Measurements from ENCODE around the gene HECTD3.

Gene HECTD3

DNA sequence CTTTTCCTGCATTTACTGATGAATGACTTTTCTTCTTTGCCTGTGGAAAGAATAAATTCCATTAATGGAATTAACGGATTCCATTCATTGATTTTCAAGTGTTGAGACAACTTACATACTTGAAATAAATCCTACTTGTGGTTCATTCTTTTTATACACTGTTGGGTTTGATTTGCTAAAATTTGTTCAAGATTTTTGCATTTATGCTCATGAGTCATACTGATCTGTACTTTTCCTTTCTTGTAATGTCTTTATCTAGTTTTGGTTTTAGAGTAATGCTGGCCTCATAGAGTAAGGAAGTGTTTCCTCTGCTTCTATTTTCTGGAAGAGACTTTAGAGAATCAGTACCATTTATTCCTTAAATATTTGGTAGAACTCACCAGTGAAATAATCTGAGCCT, 15.3 kb upstream of the HECTD3 start:
- Mint-ChIP-seq H3K4me1 (ENCODE audit: low read depth) (peaks cover 8% of the 10 kb centered on the region), H3K27ac (no peak overlapping the region), H3K27me3 (ENCODE audit: low read depth) (peaks cover 5% of the 10 kb centered on the region), H3K36me3 (ENCODE audit: low read depth) (no peaks in the 10 kb centered on the region), H3K4me3 (no peak overlapping the region), H3K9me3 (no peaks in the 10 kb centered on the region)

DNA sequence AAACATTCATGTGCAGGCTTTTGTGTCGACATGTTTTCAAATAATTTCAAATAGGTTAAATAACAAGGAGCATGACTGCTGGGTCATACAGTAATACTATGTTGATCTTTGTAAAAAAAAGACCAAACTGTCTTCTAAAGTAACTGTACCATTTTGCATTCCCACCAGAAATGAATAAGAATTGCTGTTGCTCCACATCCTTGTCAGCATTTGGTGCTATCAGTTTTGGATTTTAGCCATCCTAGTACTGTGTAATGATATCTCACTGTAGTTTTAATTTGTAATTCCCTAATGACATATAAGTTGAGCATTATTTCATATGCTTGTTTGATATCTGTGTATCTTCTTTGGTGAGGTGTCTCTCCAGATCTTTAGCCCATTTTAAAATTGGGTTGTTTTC, 12.5 kb upstream of the HECTD3 start:
- Mint-ChIP-seq H3K36me3 (ENCODE audit: low read depth) (no peaks in the 10 kb centered on the region), H3K27me3 (ENCODE audit: low read depth) (peaks cover 5% of the 10 kb centered on the region), H3K9me3 (no peaks in the 10 kb centered on the region), H3K27ac (no peak overlapping the region), H3K4me1 (ENCODE audit: low read depth) (peaks cover 9% of the 10 kb centered on the region), H3K4me3 (no peak overlapping the region)

DNA sequence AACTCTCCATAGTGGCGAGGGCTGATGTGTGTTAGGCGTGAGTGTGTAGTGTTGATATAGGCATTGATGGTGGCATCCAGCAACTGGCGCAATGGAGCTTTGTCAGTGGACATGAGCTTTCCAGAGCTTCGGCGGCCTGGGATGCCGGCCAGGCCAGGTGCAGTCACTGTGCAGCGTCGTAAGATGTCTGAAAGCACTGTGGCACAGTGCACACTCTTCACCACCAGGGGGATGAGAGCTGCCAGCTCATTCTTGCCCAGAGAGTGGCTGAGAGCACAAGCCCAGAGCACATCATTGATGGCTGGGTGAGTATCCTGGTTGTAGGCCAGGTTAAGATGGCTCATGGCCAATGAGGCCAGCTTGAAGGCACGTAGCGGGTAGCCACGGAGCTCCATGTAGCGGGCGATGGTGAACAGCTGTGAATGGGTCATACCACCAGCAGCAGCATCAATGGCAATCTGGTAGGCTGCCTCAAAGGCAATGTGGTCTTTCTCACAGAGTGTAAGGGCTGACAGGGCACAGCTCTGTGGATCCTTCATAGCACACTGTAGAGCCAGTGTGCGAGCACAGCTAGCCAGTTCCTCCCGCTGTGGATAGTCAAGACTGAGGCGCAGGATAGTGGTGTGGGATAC, 7.6 kb upstream of the HECTD3 start:
- no peaks in the 10 kb centered on the region for H3K9me3 Mint-ChIP-seq
- peaks cover 6% of the 10 kb centered on the region for H3K36me3 Mint-ChIP-seq (ENCODE audit: low read depth)
- H3K4me1 Mint-ChIP-seq (ENCODE audit: low read depth) = peaks cover 11% of the 10 kb centered on the region
- no peaks in the 10 kb centered on the region for H3K27me3 Mint-ChIP-seq (ENCODE audit: low read depth)
- no peak overlapping the region for H3K27ac Mint-ChIP-seq
- no peak overlapping the region for H3K4me3 Mint-ChIP-seq

DNA sequence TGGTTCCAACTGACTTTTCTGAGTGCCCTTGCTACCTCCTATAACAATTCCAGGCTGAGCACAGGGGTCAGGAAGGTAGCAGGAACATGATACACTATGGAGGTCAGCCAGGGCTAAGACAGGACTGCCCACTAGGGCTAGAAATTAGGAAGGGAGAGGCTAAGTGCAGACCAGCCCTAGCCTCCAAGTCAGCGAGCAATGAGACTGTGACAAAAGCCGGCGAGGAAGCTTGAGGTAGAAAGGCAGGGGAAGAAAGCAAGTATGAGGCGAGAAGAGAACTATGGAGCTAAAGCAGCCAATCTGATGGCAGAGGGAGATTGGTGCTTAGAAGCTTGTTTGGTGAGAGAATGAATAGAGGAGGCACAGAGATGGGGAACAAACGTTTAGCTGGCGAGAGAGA, 5.6 kb upstream of the HECTD3 start:
- Mint-ChIP-seq H3K27me3 (ENCODE audit: low read depth) (no peaks in the 10 kb centered on the region), H3K27ac (no peak overlapping the region), H3K36me3 (ENCODE audit: low read depth) (peaks cover 6% of the 10 kb centered on the region), H3K9me3 (no peaks in the 10 kb centered on the region), H3K4me3 (no peak overlapping the region), H3K4me1 (ENCODE audit: low read depth) (peaks cover 18% of the 10 kb centered on the region)

DNA sequence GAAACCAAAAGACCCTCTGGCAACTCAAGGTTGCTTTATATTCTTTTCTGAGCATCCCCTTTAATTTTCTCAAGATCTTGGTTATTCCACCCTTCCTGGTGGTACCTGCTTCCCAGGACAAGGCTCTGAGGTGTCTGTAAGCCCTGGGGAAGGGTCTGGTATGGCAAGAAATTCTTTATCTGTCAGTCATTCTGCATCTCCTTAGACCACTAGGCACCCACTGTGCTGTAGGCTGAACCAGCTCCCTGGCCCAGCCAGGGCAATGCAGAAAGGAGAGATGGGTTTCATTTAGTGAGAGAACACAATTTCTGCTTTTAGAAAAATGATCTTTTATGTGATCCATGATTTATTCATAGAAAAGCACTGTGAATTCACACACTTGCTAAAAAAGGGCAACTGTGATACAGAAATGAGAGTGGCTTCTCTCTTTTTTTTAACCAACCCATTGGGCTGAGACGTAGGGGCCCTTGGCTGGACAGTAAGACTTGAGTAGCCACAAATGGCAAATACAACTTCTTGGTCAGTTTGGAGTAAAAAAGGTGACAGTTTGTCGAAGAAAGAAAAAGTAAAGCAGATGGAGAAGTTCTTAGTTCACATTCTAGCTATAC, 5.1 kb upstream of the HECTD3 start:
- Mint-ChIP-seq H3K27ac (no peak overlapping the region), H3K4me3 (no peak overlapping the region), H3K36me3 (ENCODE audit: low read depth) (peaks cover 6% of the 10 kb centered on the region), H3K27me3 (ENCODE audit: low read depth) (no peaks in the 10 kb centered on the region), H3K9me3 (no peaks in the 10 kb centered on the region), H3K4me1 (ENCODE audit: low read depth) (peaks cover 23% of the 10 kb centered on the region)

DNA sequence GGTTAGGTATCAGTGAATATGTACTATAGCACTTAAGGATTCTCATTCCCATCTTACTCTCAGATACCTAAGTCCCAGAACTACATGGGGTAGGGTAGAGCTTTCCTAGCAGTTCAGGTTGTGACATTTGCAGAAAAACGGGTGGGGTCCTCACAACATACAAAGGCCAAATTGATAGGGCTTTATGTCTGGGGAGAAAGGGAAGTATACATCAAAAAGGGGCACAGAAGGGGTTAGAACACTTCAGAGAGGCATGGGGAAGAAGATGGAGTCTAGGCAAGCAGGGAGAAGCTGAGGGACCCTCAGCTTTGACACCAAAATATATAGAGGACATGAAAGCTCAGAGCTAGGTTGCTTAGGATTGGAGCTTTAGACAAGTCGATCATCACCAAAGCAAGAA, 4.6 kb upstream of the HECTD3 start:
- Mint-ChIP-seq H3K36me3 (ENCODE audit: low read depth) (peaks cover 6% of the 10 kb centered on the region), H3K4me1 (ENCODE audit: low read depth) (peaks cover 23% of the 10 kb centered on the region), H3K9me3 (no peaks in the 10 kb centered on the region), H3K27me3 (ENCODE audit: low read depth) (no peaks in the 10 kb centered on the region), H3K27ac (no peak overlapping the region), H3K4me3 (no peak overlapping the region)

DNA sequence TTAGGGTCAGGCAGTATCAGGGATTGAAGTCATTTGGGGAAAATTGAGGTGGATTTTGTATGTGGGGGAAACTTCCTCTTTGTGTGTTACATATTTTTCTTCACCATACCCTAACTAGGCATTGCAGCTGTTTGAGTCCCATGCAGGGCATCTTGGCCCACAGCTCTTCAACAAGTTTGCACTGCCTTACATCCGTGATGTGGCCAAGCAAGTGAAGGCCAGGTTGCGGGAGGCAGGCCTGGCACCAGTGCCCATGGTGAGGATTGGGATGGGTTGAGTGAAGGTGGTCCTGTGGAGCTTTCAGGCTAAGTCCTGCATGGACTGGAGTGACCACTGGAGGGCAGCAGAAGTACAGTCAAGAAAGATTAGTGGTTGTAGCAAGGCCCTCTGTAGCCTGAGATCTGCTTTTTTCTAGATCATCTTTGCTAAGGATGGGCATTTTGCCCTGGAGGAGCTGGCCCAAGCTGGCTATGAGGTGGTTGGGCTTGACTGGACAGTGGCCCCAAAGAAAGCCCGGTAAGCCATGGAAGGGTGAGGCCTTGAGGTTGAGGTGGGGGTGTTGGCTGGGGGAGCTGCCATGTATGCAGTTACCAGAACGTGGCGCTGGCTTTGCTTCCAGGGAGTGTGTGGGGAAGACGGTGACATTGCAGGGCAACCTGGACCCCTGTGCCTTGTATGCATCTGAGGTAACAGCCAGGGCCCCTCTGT, 3.4 kb upstream of the HECTD3 start:
- Mint-ChIP-seq H3K9me3 (no peaks in the 10 kb centered on the region), H3K4me3 (peak overlapping the region; percentile 47), H3K27ac (peak overlapping the region; percentile 12), H3K36me3 (ENCODE audit: low read depth) (peaks cover 6% of the 10 kb centered on the region), H3K4me1 (ENCODE audit: low read depth) (peaks cover 32% of the 10 kb centered on the region), H3K27me3 (ENCODE audit: low read depth) (no peaks in the 10 kb centered on the region)

DNA sequence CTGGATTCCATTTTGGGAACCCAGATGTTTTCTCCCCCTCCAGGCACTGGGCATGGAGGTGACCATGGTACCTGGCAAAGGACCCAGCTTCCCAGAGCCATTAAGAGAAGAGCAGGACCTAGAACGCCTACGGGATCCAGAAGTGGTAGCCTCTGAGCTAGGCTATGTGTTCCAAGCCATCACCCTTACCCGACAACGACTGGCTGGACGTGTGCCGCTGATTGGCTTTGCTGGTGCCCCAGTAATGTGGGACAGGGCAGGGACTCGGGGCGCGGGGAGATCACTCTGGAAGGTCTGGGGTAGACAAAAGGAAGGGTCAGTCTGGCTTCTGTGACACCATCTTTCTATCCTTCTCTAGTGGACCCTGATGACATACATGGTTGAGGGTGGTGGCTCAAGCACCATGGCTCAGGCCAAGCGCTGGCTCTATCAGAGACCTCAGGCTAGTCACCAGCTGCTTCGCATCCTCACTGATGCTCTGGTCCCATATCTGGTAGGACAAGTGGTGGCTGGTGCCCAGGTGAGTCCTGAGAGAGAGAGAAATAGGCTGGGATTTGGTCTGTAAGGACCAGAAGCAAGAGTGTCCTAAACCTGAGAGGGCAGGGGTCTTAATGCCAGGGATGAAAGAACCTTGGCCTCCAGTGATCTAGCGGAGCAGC, 2.6 kb upstream of the HECTD3 start:
- H3K9me3 Mint-ChIP-seq = no peaks in the 10 kb centered on the region
- peak overlapping the region; percentile 80 for H3K4me3 Mint-ChIP-seq
- peaks cover 31% of the 10 kb centered on the region for H3K4me1 Mint-ChIP-seq (ENCODE audit: low read depth)
- H3K36me3 Mint-ChIP-seq (ENCODE audit: low read depth) = peaks cover 13% of the 10 kb centered on the region
- peak overlapping the region; percentile 12 for H3K27ac Mint-ChIP-seq
- no peaks in the 10 kb centered on the region for H3K27me3 Mint-ChIP-seq (ENCODE audit: low read depth)

DNA sequence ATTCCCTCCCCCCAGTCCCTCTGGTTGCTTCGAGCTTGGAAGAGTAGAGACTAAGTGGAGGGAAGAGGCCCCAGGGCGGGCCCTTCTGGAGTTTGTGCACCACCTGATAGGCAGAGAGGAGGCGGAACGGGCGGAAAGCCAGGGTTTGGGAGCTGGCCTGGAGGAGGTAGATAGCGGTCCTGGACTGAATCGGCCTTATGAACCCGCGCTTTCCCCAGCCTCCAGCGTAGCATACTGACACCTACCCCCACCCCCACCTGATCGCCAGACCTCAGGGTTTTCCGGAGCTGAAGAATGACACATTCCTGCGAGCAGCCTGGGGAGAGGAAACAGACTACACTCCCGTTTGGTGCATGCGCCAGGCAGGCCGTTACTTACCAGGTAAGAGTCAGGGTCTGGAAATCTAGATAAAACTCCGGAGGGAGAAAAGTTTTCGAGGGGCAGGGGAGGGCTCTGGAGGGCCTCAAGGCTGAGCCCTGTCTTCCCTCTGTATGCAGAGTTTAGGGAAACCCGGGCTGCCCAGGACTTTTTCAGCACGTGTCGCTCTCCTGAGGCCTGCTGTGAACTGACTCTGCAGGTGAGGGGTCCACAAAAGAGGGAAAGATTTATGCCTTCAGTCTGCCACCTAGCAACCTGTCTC, 1.6 kb upstream of the HECTD3 start:
- H3K4me1 Mint-ChIP-seq (ENCODE audit: low read depth) = peaks cover 28% of the 10 kb centered on the region
- H3K36me3 Mint-ChIP-seq (ENCODE audit: low read depth) = peaks cover 15% of the 10 kb centered on the region
- no peaks in the 10 kb centered on the region for H3K27me3 Mint-ChIP-seq (ENCODE audit: low read depth)
- H3K27ac Mint-ChIP-seq = peak overlapping the region; percentile 80
- peak overlapping the region; percentile 80 for H3K4me3 Mint-ChIP-seq
- H3K9me3 Mint-ChIP-seq = no peaks in the 10 kb centered on the region

DNA sequence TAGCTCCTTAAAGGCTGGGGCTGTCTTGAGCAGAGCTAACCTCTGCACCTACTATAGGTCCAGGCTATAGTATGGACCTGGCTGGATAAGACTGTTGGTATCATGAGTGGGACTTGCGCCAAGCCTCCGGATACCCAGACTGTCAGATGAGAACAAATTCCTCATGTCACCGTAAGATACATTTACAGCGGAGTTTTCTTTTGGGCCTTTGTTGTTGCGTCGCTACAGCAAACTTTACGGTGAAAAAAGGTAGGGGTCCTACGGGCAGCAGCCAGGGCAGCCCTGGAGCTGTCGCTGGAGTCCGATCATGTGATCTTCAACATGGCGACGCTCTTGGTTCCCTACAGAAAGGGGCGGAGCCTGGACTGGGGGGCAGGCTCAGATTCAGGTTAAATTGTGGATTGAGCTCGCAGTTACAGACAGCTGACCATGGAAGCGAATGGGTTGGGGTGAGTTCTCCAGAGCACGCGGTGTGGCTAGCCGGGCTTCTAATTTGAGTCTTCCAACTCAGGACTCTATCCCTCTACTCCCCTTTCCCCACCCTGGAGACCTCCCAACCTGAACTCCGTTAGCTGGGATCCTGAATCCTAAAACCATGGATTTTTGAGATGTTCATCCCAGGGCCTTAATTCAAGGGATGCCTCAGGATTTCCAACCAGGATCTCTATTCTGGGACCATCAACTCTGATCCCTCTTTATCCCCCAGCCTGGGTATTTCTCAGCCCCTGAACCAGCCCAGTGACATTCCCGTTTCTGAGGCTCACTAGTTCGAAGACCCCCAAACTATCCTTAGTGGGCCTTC, 914 bp upstream of the HECTD3 start, which contains the start of gene UROD:
Gene UROD (plus strand): TSS at position 418 of the 802 bp plus-strand sequence. CDS start 12 bp downstream, at position 430.
- peak within 1 kb of the TSS; percentile 80 for H3K27ac Mint-ChIP-seq
- peaks cover 18% of the 10 kb centered on the region for H3K36me3 Mint-ChIP-seq (ENCODE audit: low read depth)
- H3K27me3 Mint-ChIP-seq (ENCODE audit: low read depth) = no peaks in the 10 kb centered on the region
- peak within 1 kb of the TSS; percentile 80 for H3K4me3 Mint-ChIP-seq
- H3K9me3 Mint-ChIP-seq = no peaks in the 10 kb centered on the region
- peaks cover 28% of the 10 kb centered on the region for H3K4me1 Mint-ChIP-seq (ENCODE audit: low read depth)

DNA sequence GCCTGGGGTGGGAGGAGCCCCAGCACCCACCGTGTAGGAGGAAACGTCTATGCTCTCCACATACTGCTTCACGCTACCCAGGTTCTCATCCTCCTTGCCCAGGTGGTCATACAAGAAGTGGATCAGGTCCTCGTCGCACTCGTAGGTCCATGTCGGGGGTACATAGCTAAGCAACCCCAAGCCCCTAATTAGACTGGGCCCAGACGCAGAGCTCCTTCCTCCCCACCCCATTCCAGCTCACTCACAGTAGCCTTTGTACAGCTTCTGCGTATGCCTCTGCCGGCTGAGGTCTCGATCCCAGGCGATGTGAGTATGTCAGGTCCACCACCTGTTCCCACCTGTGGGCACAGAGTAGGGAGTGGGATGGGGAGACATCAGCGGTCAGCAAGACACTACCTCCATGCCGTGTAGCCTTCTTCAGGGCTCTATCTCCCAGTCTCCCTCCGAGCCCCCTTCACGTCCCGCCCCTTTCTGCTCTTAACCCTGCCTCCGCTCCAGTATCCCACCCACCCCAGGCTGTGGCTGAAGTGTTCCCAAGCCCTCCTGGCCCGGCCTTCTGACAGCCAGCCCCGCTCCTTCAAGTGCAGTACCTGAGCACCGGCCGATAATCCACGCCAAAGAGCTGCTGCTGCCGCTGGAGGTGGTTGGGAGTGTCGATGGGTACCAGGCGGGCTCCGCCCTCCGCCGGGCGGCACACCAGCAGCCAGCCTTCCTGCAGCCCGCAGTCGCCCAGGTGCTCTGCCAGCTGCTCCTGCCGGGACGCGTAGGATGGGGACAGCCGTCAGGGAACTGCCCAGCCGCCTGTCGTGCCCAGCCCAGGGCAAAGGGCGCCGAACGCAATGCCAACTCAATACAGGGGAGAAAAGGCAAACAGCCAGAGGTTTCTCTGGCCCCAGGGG, 919 bp downstream of the HECTD3 start:
- no peaks in the 10 kb centered on the region for H3K27me3 Mint-ChIP-seq (ENCODE audit: low read depth)
- H3K9me3 Mint-ChIP-seq = no peaks in the 10 kb centered on the region
- peaks cover 28% of the 10 kb centered on the region for H3K4me1 Mint-ChIP-seq (ENCODE audit: low read depth)
- peak overlapping the region; percentile 86 for H3K4me3 Mint-ChIP-seq
- peaks cover 21% of the 10 kb centered on the region for H3K36me3 Mint-ChIP-seq (ENCODE audit: low read depth)
- H3K27ac Mint-ChIP-seq = peak overlapping the region; percentile 56

DNA sequence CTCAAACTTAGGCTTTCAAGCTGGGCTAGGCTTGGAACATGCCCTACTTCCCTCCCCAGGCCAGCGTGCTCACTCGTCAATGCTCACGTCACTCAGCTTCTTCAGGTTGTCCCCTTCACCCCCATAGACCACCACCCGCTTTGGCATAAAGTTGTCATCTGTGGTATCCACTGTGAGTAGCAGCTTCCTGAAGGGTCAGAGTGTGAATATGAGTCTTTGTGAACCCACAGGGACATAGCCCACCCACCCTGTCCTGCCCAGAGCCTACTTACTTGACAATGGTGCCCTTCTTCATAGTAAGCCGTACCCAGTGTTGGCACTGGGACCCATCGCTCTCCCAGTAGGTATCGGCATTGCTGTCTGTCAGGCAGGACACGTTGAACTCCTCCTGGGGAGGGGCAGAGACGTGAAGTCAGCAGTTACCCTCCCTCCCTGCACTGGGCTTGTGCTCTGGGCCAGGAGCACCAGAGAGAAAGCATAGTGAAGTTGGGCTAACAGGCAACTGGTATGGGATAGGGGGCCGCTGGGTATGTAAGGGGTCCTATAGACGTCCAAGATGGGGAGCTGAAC, 1.7 kb downstream of the HECTD3 start:
- H3K4me3 Mint-ChIP-seq = peak overlapping the region; percentile 86
- no peaks in the 10 kb centered on the region for H3K27me3 Mint-ChIP-seq (ENCODE audit: low read depth)
- peaks cover 25% of the 10 kb centered on the region for H3K36me3 Mint-ChIP-seq (ENCODE audit: low read depth)
- H3K4me1 Mint-ChIP-seq (ENCODE audit: low read depth) = peaks cover 25% of the 10 kb centered on the region
- H3K27ac Mint-ChIP-seq = no peak overlapping the region
- H3K9me3 Mint-ChIP-seq = no peaks in the 10 kb centered on the region

DNA sequence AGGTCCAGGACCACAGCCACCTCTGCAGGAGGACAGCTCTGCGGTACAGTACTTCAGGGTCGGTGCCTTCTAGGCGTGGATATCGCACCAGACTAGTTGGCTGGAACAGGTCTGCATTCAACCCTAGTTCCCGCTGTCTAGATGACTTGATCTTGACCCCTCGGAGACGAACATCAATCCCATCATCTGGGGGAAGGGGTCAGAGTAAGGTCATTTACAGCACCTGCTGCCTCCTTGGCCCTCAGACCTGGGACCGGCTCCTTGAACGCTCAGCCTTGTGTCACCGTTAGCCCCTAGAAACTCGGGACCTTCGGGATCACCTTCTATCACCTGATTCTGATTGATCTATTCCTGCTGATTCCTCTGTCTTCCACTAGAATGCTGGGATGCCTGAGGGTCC, 2.6 kb downstream of the HECTD3 start:
- no peak overlapping the region for H3K4me3 Mint-ChIP-seq
- H3K4me1 Mint-ChIP-seq (ENCODE audit: low read depth) = peaks cover 21% of the 10 kb centered on the region
- H3K27me3 Mint-ChIP-seq (ENCODE audit: low read depth) = no peaks in the 10 kb centered on the region
- no peaks in the 10 kb centered on the region for H3K9me3 Mint-ChIP-seq
- H3K27ac Mint-ChIP-seq = no peak overlapping the region
- H3K36me3 Mint-ChIP-seq (ENCODE audit: low read depth) = peaks cover 23% of the 10 kb centered on the region

Measured in T-helper 1 cell treated with Interleukin-12 subunit alpha and Interleukin-12 subunit beta and Interleukin-4 antibody, amounts not matched to agents 30 μg/mL and 1 μg/mL, for 36 hours (primary cell).